ENCODE data around the gene UGT1A6. TPM values are rescaled to one million over a fixed set of nuclear protein-coding genes. Genes with fewer than 3 reads are reported as not detected.
A peak's percentile ranks its signal among the peaks of the same experiment; 100 is the strongest.

UGT1A6 gene
- total RNA-seq, 2 donors from 2014 or later = 6.4 to 10.2 TPM

DNA sequence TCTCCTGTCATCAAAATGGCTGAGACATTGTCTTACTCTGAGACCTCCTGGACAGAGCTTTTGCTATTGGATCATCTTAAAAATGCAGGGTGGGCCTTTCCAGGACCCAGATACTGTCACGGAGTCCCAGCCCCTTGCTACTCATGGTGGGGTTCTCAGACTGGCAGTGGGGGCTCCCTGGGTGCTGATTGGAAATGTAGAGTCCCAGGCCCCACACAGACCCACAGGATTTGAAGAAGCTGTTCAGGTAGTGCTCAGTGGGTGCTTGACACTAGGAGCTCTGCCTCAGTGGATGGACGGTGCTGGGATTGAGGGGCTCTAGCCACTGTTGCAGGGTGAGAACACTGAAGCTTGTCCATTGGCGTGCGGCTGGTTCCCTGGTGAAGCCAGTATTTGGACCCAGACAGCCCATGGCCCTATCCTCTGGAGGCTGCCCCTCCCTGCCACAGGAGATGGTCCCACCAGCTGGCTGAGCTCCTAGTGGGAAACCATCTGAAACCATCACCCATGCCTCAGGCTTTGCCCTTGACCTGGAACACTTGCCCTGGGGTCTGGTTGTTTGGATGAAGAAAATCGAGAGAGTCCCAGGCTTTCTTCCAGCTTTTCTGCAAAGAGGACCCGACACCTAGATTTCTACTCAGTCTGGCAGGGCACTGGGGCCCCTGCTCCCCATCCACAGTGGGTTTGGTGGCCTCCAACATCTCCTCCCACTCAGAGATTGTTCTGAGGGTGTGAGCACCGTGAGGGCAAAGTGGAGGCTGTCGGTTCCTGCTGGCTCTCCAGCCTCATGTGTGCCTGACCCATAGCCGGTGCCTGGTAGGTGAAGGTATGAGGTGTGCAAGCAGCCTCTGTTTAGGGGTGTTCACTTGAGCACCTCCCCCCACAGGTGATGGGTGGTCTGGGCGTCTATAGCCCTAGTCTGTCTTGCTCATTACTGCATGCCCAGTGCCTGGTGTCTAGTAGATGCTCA is 115.6 kb downstream of the UGT1A6 start:
- intact Hi-C loops (cut with DNase I, micrococcal nuclease) = no loop called here
- DNase-seq (no peak), ATAC-seq (no peak)

DNA sequence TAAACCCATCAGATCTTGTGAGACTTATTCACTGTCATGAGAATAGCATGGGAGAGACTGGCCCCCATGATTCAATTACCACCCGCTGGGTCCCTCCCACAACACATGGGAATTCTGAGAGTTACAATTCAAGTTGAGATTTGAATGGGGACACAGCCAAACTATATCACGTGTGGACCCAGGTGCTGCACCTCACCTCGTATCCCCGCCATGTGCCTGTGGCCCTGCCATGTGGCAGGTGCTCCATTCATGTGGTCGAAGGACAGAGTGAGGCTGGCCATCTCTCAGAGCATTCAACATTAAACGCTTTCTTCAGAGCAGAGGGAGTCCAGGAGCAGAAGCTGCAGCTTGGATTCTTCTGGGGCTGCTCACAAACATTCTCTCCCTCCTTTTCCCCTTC is 117.7 kb downstream of the UGT1A6 start:
- DNase-seq (no peak), ATAC-seq (no peak)
- intact Hi-C loops (cut with DNase I, micrococcal nuclease) = no loop called here

DNA sequence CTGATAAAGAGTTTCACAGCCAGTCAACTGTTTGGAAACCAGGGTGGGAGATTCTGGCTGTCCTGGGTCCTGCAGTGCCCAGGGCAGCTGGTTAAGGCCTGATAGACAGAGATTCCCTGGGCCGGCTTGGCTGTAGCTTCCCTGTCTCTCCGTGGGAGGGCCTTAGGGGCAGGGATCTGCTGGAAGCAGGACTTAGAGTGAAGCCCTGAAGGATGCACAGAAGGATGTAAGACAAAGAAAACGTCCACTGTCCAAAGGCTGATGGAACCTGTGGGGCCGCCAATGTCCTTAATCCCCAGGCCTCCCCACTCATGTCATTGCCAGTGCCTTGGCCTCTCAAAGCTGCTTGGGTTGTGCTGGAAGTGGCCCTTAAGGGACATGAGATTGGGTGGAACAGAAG is 118.4 kb downstream of the UGT1A6 start:
- intact Hi-C loops (cut with DNase I, micrococcal nuclease) = no loop called here
- ATAC-seq (no peak), DNase-seq (no peak)

DNA sequence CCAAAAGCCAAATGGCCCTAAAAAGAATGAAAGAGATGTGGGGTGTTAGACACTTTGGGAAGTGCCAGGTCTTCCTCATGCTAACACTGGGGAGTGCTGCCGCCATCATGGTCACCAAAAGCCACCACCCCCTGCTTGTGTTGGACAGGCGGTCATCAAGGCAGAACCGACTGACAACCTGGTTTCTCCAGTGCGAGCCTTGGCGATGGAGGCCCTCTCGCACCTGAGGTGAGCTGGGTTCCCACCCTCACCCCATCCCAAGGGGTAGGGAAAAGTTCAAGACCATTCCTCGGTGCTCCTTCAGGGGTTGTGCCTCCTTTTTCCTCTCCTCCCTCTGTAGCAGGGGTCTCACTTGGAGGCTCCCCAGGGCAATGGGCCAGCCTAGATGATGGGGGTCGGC is 119.0 kb downstream of the UGT1A6 start:
- intact Hi-C loops (cut with DNase I, micrococcal nuclease) = no loop called here
- ATAC-seq (no peak), DNase-seq (no peak)

DNA sequence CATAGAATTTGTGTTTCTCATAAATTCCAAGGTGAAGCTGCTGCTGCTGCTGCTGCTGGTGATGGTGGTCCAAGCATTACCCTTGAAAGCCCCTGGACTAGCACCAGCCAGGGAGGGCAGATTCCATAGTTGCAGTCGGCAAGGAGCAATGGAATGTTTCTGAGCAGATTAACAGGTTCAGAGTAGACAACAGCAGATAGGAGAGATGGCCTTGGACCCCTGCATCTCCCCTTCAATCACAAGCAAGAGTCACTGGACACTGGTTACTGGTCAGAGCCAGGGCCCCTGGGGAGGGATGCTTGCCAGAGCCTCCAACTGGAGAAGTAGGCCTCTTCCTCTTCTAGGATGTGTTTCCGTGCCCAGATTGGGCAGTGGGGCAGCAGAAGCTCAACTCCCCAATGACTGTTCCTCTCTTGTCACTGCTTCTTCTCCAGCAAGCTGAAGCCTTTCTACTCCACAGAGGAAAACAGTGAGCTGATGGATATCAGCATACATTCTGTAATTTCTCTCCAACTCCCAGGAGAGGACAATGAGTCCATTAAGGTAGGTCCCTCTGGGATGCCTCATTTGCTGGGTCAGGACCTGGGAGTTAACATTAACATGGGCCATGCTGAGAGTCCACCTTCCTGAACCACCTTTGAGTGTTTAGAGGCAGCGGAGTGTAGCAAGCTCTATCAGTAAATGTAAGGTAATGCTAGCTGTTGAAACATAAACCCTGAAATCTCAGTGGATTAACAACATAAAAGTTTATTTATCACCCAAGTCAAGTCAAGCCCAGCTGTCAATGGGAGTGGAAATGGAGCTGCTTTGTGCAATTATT is 120.8 kb downstream of the UGT1A6 start:
- DNase-seq (no peak), ATAC-seq (no peak)
- intact Hi-C loops (cut with DNase I, micrococcal nuclease) = no loop called here

DNA sequence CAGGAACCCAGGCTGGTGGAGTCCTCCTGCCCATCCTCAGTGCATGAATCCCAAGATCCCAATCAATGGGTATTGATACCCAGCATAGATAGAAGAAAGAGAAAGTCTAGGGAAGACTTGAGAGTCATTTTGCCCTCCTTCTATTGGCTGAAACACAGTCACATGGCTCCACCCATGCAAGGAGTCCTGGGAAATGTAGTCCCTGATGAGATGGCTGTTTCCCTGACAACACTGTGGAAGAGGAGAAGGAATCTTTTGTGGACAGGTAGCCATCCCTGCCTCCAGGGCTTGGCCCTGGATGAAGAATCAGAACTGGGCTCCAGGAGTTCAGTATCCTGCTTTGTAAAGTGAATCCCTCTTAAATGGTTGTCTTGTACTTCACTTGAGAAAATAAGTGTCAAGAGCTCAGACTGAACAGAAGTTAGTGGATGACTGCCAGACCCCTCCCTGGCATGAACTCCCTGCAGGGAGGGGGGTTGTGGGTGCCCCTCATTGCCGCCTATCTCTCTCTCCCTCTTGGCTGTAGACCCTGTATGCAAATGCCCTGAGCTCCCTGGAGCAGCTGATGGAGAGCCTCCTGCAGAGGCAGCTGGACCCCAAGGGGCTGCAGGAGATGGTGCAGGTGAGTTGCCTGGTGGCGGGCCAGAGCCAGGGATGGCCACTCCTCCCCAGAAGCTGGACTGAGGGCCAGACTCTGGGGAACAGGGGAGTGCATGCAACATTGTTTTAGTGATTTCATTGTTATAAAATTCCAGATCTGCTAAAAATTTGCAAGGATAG is 121.6 kb downstream of the UGT1A6 start:
- intact Hi-C loops (cut with DNase I, micrococcal nuclease) = no loop called here
- DNase-seq (no peak), ATAC-seq (no peak)

DNA sequence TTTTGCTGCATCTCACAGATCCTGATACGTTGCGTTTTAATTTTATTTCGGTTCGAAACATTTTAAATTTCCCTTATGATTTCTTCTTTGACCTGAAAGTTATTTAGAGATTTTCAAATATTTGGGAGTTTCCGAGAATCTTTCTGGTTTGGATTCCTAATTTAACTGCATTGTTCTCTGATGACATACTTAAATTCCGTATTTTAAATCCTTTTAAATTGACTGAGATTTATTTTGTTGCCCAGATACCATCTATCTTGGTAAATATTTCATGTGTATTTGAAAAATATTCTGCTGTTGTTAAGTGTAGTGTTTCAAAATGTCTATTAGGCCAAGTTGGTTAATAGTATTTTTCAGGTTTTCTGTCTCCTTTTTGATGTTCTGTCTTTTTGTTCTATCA is 123.2 kb downstream of the UGT1A6 start:
- ATAC-seq (no peak), DNase-seq (no peak)
- intact Hi-C loops (cut with DNase I, micrococcal nuclease) = no loop called here

DNA sequence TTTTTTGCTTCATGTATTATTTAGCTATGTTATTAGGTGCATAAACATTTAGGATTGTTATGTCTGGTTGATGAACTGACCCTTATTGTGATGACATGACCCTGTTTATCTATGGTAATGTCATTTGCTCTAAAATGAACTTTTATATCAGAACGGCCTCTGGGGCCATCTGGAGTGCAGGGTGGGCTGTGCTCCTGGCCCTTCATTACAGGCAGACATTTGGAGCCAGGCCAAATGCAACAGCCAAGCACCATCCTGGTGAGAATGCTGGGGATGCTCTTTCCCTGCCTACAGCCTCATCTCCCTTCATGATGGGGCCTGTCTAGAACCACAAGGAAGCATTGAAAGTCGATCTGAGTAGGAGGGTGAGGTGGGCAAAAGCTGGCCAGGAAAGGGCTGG is 123.6 kb downstream of the UGT1A6 start:
- ATAC-seq = no peak
- no peak for DNase-seq
- intact Hi-C loops (cut with DNase I, micrococcal nuclease) = no loop called here

DNA sequence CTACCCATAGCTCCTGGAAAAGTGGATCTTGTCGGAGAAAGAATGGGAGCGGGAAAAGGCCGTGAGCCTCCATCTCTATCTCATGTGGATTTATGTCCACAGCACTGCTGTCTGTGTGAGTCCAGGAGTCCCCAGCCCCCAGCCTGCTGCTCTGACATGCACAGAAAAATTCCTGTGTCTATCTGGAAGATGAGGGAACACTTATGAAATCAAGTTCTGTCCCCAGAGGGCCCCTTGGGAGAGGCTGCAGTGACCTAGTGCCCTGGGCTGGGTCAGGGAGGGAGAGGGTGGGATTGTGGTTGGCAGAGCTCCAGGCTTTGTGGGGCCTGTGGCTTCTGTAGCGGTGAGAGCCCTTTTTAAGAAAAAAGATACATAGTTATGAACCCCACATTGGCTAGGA is 124.1 kb downstream of the UGT1A6 start:
- no peak for DNase-seq
- ATAC-seq = no peak
- intact Hi-C loops (cut with DNase I, micrococcal nuclease) = no loop called here

DNA sequence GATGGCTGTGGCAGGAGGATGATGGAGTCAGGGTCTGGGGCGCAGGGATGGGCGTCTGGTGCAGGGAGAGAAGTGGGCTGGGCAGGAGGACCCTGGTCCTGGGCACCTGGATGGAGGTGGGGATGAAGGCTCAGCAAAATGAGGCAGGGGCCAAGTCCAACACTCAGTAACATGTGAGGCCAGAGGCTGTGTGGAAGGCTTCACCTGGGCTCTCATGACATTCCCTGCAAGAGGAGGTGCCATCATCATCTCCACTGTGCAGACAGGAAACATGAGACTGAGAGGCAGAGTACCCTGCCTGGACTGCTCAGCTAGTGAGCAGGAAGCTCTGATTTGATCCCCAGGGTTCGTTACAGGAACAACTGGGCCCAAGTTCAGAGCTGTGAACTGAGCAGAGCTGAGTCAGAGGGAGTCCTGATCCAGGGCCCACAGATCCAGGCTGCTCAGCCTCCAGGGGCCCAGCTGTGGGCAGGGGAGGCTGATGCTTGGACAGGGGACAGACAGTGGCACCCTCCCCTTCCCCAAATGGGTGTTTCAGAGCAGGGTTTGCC is 124.7 kb downstream of the UGT1A6 start:
- intact Hi-C loops (cut with DNase I, micrococcal nuclease) = no loop called here
- DNase-seq = no peak
- ATAC-seq = no peak

DNA sequence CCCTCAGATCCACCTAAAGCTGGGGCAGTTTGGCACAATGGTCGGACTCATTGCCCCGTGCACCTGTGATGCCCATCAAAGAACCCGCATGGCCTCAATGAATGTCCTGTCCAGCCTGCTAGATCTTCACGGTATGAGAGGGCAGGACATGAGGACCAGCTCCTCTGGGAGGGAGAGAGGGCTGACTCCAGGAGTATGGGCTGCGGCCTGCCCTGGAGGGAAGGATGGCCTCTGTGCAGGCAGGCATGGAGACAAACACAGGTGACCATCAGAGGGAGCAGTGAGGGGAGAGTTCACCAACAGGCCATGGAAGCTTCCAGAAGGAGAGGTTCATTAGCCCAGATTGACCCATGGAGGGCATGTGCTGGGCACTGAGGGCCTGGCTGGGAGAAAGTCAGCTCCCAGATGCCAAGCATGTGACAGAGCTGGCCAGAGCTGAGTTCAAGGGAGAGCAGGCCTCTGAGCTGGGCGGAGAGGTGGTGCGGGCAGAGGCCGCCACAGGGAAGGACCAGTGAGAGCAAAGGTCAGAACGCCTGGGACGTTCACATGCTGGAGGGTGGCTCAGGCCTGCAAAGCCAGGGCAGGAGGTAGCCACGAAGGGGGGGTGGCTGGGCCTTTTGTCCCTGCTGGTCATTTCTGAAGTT is 125.4 kb downstream of the UGT1A6 start:
- DNase-seq (no peak), ATAC-seq (peak; percentile 51)
- intact Hi-C loops (cut with DNase I, micrococcal nuclease) = no loop called here

DNA sequence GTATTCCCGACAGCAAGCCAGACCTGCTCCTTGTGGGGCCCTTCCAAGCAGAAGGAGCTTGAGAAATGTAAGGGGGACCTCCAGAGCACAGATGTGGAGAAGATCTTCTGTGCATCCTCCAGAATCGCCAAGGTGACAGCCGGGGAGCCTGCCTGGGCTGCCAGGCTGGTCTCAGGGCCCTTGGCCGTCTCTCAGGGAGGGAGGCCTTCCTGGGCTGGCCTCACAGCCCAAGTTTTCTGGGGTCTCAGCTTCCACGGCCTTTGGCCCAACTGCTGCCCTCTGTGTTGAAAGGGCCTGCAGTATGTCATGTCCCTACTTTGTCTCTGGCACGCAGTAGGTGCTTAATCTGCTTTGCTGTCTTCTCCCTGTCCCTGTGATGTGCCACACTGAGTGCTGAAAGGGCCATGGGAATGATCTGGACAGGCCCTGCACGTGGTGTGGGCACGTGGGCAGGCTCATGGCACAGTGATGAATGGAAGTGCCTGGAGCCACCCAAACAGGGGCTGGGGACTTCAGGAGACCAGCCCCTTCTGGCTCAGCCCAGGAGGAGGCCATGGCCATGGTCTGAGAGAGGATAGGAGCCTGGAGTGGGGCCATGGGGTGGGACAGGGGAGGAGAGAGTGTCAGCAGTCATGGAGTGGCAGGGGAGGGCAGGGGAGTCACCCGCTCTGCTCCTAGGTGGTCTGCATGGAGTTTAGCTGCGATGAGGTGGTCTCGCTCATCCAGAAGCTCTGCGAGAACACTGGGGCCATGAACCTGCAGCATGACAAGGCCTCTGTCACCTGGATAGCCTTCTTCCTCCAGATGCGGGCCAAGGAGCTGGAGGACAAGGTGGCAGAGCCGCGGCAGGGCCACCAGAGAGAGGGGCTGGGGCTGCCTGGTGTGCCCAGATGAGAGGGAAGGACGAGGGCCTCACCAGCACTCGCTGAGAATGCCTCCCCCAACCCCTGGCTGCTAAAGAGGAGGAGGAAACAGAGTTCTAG is 126.2 kb downstream of the UGT1A6 start:
- no peak for DNase-seq
- intact Hi-C loops (cut with DNase I, micrococcal nuclease) = no loop called here
- no peak for ATAC-seq

DNA sequence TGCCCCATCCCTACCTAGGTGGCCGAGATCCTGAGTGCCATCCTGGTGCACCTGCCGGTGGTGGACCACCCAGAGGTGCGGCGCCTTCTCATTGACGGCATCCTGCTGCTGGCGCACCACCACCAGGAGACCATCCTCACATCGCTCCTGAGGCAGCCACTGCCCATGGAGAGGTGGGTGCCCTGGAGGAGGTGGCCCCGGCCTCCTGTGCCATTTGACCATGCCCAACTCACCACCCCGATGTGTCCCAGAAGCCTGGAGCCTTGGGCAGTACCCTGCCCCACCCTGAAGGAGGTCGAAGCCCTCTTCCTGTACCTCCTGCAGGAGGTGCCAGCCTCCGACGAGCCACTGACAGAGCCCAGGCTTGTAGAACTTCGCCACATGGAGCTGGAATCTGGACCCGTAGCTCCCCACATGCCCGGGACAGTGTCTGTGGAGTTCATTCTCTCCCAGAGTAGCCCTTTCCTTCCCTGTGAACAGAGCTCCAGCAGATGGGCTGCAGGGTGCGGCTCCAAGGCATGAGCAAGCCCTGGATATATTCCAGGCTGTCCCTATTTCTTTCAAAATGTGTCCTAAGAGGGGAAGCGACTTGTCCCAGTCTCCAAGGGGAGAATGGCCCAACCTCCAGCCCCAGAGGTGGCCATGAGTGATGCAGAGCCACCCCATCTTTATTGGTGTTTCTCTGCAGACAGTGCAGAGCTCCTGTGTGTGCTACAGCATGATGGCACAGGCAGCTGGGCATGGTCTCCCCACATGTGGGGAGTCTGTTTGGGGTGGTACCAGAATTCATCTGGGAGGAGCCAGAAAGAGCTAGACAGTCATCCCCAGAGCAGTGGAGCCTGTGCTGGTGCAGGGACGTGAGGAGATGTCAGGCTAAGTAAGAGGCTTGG is 127.4 kb downstream of the UGT1A6 start:
- ATAC-seq (no peak), DNase-seq (no peak)
- intact Hi-C loops (cut with DNase I, micrococcal nuclease) = no loop called here

DNA sequence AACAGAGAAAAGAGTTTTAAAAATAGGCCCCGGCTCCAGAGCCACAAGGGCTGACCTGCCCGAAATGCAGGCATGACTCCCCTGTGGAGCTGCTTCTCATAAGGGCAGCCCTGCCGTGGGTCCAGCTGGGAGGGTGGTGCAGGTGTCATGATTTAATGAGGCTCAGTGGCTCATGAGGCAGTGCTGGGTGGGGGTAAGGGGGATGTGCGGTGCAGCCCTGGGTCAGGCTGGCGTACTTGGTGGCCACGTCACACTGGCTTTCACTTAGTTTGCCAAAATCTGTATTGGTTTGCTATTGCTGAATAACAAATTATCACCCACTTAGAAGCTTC is 128.1 kb downstream of the UGT1A6 start:
- ATAC-seq (no peak), DNase-seq (no peak)

DNA sequence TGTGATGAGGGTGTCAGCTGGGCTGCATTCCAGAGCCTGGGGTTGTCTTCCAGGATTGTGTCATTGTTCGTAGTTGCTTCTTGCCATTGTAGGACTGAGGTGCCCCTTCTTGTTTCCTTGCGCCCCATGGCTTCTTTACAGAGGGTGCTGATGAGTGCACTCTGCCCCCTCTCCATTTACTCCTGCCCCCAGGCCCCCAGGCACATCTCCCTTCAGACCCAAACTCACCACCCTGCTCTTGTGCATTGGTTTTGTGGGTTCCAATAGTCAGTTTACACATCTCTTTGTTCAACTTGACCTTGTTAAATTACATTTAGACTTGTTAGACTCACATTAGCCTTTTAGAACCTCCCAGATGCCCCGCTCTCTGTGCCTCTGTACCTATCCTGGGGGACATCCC is 128.5 kb downstream of the UGT1A6 start:
- intact Hi-C loops (cut with DNase I, micrococcal nuclease) = no loop called here
- ATAC-seq = no peak
- DNase-seq = no peak

More for the DNA sequence above, 128.1 kb downstream of the UGT1A6 start:
- intact Hi-C loops (cut with DNase I, micrococcal nuclease) = no loop called here

DNA sequence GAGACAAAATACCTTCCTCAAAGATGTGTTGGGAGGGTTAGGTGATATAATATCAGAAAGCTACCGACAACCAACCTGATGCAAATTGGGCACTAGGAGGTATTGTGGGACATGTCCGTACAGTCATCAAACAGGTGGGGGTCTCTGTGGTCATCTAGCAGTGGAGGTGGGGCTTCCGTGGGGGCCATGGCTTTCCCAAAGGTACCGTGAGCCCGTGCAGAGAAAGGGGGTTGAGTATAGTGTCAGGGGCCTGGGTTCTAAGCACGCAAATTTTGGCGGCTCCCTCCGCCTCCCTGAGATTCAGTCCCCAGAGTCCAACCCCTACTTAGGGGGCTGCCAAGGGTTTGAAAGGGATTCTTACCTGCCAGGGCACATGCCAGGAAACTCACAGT is 129.0 kb downstream of the UGT1A6 start:
- ATAC-seq (no peak), DNase-seq (no peak)
- intact Hi-C loops (cut with DNase I, micrococcal nuclease) = no loop called here
